ENCODE data around the gene ABT1.

- TF ChIP-seq CTCF (conservative IDR thresholded peaks at IDR 0.05; ENCODE audit: low read depth in 2 of 2): no peak
- TF ChIP-seq EZH2 (IDR thresholded peaks at IDR 0.05; ENCODE audit: low read depth, unreplicated experiment): no peak
- no peak for TF ChIP-seq STAT1 (IDR thresholded peaks at IDR 0.05; ENCODE audit: unreplicated experiment)
Observed at GRCh38 chr6:26588965-26589364, 7.8 kb upstream of the ABT1 start.
